SK-N-MC (cell line): ENCODE data around the gene DSTN.

Experiments
- DNase-seq: peaks from one replicate; pipeline ENCODE4 v3.0.0-alpha.2; 2011; ENCODE audit warnings: low read depth, low spot score
- H3K27ac ChIP-seq: fragments of 200-600 bp; sonication (generic); 2 replicates; pipeline ENCODE4 v1.5.1; 2016; ENCODE audit warnings: mixed run types
- H3K36me3 ChIP-seq: fragments of 200-600 bp; sonication (generic); 2 replicates; pipeline ENCODE4 v1.6.1; 2017; ENCODE audit warnings: antibody characterized with exemption, low read length, mixed read lengths; ENCODE audit not compliant: insufficient read depth
- H3K4me3 ChIP-seq: fragments of 200-600 bp; sonication (generic); 2 replicates; pipeline ENCODE4 v1.5.1; 2016
- H3K9ac ChIP-seq: fragments of 200-600 bp; sonication (generic); 2 replicates; pipeline ENCODE4 v1.8.0; 2017; ENCODE audit warnings: mixed run types, mixed read lengths; ENCODE audit not compliant: insufficient read length
- H3K9me3 ChIP-seq: fragments of 200-600 bp; sonication (generic); 2 replicates; pipeline ENCODE4 v1.6.1; 2017; ENCODE audit warnings: low read depth, mild to moderate bottlenecking, antibody characterized with exemption, low read length, moderate library complexity, mixed read lengths
- EZH2 ChIP-seq: fragments of 200-600 bp; sonication (generic); IDR thresholded peaks from one replicate; pipeline ENCODE4 v1.6.1; 2017; ENCODE audit warnings: antibody characterized with exemption
- FOXP2 ChIP-seq: optimal IDR thresholded peaks from 2 replicates; pipeline ENCODE3; 2011; ENCODE audit warnings: mild to moderate bottlenecking, moderate library complexity; ENCODE audit not compliant: insufficient read depth; ENCODE audit errors: extremely low read length, control extremely low read depth
- POLR2AphosphoS5 ChIP-seq: IDR thresholded peaks from 2 replicates; pipeline ENCODE4 v1.6.1; 2012; ENCODE audit warnings: mild to moderate bottlenecking, low read depth, low read length, borderline replicate concordance

DSTN gene

DNA sequence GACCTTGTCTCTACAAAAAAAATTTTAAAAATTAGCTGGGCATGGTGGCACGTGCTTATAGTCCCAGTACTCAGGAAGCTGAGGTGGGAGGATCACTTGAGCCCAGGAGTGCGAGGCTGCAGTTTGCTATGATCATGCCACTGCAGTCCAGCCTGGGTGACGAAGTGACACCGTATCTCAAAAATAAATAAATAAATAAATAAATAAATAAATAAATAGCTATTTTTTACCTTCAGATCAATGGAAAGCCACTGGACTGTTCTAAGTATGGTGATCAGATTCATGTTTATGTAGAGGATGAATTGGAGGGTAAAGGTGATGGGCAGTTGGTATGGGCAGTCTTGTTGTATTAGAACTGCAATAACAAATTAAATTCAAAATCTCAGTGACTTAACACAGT is 24.0 kb downstream of the DSTN start:
- no peak overlapping the region for H3K4me3 ChIP-seq

DNA sequence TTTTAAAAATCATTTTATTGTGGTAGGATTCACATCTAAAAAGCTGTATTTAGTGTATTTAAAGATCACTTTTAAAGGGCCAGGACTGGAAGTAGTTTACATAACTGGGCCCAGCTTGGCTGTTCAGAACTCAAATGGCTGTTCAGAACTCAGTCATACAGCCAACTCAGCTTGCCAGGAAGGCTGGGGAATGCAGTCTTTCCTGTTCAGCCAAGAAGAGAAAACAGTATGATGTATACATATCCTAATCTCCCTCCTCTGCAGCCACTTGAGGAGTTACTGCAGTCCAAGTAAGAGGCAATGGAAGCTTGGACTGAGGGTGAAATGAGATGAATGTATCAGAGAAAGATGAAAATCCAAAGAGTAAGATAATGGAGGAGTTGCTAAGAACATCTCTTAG is 24.6 kb downstream of the DSTN start:
- DNase-seq, result no peak
- H3K27ac ChIP-seq, result no peak overlapping the region
- TF ChIP-seq EZH2, result no peak
- TF ChIP-seq FOXP2, result no peak
- TF ChIP-seq POLR2AphosphoS5, result no peak
- peaks cover 11% of the 10 kb centered on the region for H3K36me3 ChIP-seq
- no peak overlapping the region for H3K9ac ChIP-seq
- no peak overlapping the region for H3K4me3 ChIP-seq
- H3K9me3 ChIP-seq, result no peaks in the 10 kb centered on the region

More for the DNA sequence above, 24.0 kb downstream of the DSTN start:
- no peaks in the 10 kb centered on the region for H3K9me3 ChIP-seq
- no peak for DNase-seq
- peaks cover 11% of the 10 kb centered on the region for H3K36me3 ChIP-seq
- no peak overlapping the region for H3K27ac ChIP-seq
- H3K9ac ChIP-seq, result no peak overlapping the region
- no peak for TF ChIP-seq POLR2AphosphoS5
- no peak for TF ChIP-seq FOXP2
- no peak for TF ChIP-seq EZH2

DNA sequence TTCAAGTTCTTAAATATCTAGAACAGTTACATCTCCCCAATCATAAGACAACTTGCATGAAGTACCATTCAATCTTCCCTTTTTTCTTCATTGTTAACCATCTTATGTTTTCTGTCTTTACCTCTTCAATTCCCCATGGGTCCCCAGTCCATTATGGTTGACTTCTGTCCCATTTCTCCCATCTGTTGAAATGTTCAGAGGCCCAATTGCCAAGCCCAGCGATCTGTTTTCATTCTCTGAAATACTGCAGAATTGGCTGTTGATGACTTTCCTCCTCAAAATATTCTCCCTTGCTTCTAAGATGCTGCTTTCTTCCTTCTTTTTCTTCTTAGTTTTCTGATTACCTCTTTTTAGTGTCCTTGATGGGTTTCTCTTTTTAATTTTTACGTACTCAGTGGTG is 26.0 kb downstream of the DSTN start:
- Histone ChIP-seq H3K9me3 (no peaks in the 10 kb centered on the region), H3K4me3 (no peak overlapping the region), H3K36me3 (peaks cover 11% of the 10 kb centered on the region), H3K27ac (no peak overlapping the region), H3K9ac (no peak overlapping the region)
- DNase-seq, result no peak
- TF ChIP-seq POLR2AphosphoS5, result no peak
- no peak for TF ChIP-seq EZH2
- no peak for TF ChIP-seq FOXP2

DNA sequence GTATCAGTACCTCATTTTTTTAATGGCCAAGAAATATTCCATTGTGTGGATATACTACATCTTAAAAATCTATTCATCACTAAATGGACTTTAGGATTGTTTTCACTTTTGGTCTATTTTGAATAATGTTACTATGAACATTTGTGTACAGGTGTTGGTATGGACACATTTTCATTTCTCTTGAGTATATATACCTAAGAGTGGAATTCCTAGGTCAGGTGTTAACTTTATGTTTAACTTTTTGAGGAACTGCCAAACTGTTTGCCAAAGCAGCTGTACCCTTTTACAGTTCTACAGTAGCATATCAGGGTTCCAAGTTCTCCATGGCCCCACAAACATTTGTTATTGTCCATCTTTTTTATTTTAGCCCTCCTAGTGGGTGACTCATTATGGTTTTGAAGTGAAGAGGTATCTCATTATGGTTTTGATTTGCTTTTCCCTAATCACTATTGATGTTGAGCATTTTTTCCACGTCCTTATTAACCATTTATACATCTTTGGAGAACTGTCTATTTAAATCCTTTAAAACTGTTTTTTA is 28.2 kb downstream of the DSTN start:
- no peak for TF ChIP-seq POLR2AphosphoS5
- no peak for TF ChIP-seq EZH2
- no peak for TF ChIP-seq FOXP2
- H3K9me3 ChIP-seq, result no peaks in the 10 kb centered on the region
- H3K36me3 ChIP-seq, result peaks cover 17% of the 10 kb centered on the region
- no peak overlapping the region for H3K4me3 ChIP-seq
- no peak overlapping the region for H3K27ac ChIP-seq
- no peak for DNase-seq
- H3K9ac ChIP-seq, result no peak overlapping the region

DNA sequence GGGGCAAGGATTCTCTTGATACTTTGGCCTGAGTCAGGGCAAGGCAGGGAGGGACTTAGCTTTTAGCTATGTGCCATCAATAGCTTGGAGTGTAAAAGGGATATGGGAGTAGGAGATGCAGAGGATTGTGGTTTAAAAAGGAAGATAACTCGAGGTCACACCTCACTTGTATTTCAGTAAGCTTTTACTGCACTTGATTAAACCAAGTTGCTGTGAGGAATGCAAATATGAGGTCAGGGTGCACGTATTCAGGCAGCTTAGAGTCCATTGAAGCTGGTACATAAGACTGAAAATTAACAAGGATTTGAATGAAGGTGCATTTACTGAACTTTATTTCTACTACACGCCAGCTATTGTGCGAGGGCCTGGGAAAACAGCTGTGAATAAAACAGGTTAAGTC is 32.1 kb downstream of the DSTN start:
- no peak for DNase-seq
- TF ChIP-seq POLR2AphosphoS5 (no peak), FOXP2 (no peak), EZH2 (no peak)
- H3K27ac ChIP-seq, result no peak overlapping the region
- H3K36me3 ChIP-seq, result peaks cover 18% of the 10 kb centered on the region
- no peaks in the 10 kb centered on the region for H3K9me3 ChIP-seq
- H3K4me3 ChIP-seq, result no peak overlapping the region
- H3K9ac ChIP-seq, result no peak overlapping the region

DNA sequence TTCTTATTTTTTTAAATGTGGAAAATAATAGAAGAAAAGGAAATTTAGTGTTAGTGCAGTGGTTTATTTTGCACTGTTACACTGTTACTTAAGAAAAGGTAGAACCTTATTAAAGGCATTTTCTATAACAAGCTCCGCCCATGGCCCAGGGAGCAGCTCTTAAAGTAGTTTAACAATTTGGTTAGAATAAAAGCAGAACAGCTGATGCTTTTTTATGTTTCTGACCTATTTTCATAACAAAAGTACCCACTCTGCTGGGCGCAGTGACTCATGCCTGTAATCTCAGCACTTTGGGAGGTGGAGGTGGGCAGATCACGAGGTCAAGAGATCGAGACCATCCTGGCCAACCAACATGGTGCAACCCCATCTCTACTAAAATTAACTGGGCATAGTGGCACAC is 32.6 kb downstream of the DSTN start:
- H3K9ac ChIP-seq, result no peak overlapping the region
- no peak overlapping the region for H3K4me3 ChIP-seq
- H3K9me3 ChIP-seq, result no peaks in the 10 kb centered on the region
- no peak for TF ChIP-seq POLR2AphosphoS5
- no peak for TF ChIP-seq FOXP2
- TF ChIP-seq EZH2, result no peak
- no peak for DNase-seq
- no peak overlapping the region for H3K27ac ChIP-seq
- H3K36me3 ChIP-seq, result peaks cover 20% of the 10 kb centered on the region

DNA sequence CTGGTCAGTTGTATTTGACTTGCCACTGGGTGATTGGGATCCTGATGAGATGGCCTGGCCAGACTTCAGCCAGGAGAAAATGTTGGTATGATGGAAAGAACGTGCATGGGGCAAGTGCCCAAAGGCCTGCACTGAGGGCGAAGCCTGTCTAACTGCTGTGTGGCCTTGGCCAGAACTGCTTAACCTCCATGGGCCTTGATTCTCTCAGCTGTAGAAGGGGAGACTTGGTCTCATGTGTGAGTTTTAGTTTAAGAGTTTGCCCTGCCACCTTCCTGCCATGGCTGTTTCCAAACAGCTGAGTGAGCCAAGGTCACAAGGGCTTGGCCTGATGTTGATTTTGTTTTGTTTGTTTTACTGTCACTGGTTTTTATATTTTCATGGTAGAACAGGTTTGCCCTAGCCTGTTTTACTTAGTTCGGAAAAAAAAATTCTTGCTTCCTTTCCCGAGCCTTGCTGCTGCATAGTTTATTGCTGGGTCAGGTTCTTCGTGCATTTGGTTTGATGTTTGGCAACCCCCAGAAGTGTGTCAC is 35.3 kb downstream of the DSTN start:
- peaks cover 24% of the 10 kb centered on the region for H3K36me3 ChIP-seq
- no peak for DNase-seq
- TF ChIP-seq POLR2AphosphoS5 (no peak), FOXP2 (no peak), EZH2 (no peak)
- no peak overlapping the region for H3K9ac ChIP-seq
- no peaks in the 10 kb centered on the region for H3K9me3 ChIP-seq
- no peak overlapping the region for H3K27ac ChIP-seq
- H3K4me3 ChIP-seq, result no peak overlapping the region

DNA sequence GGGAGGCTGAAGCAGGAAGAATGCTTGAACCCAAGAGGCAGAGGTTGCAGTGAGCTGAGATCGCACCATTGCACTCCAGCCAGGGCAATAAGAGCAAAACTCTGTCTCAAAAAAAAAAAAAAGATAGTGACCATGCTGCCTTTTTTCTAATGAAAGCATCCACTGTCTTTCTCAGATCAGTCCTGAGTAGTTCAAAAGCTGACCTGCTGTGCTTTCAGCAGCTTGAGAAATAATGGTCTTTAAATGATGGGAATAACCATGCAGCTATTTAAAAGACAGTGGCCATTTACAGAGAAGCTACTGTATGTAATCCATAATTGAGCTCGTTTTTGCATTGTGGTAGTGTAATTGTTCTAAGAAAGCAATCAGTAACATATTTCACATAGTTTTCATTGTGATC is 36.1 kb downstream of the DSTN start:
- H3K9me3 ChIP-seq, result no peaks in the 10 kb centered on the region
- no peak overlapping the region for H3K9ac ChIP-seq
- TF ChIP-seq EZH2, result no peak
- TF ChIP-seq POLR2AphosphoS5, result no peak
- no peak for TF ChIP-seq FOXP2
- no peak overlapping the region for H3K4me3 ChIP-seq
- peaks cover 24% of the 10 kb centered on the region for H3K36me3 ChIP-seq
- DNase-seq, result no peak
- no peak overlapping the region for H3K27ac ChIP-seq
